K562 (cell line): ENCODE results near the gene MRPS26.

ENCODE experiments used
- CSDE1 ChIP-seq, 2 experiments: fragments of 450-650 bp; IDR thresholded peaks; 2 replicates each; pipeline ENCODE4 v1.6.1; 2016; ENCODE audit warnings: mild to moderate bottlenecking in 1 of 2
- CTCF ChIP-seq, 3 experiments: IDR thresholded peaks in 2 of 3; conservative IDR thresholded peaks in 1 of 3; 2 replicates each; pipeline ENCODE4 v1.5.1; 2011 to 2012; ENCODE audit warnings: low read length in 3 of 3, mild to moderate bottlenecking in 3 of 3, control low read depth in 2 of 3, improper control_type of control experiment in 1 of 3, inconsistent platforms in 1 of 3, low read depth in 1 of 3, mixed read lengths in 1 of 3, moderate library complexity in 1 of 3; ENCODE audit not compliant: insufficient read depth in 2 of 3
- JUN ChIP-seq, 2 experiments: sonication (generic) in 1 of 2; formaldehyde crosslinking in 1 of 2; IDR thresholded peaks; 2 replicates each; pipeline versions ENCODE4 v1.6.1 to v1.8.0; 2012 to 2022; ENCODE audit warnings: borderline replicate concordance in 2 of 2, mild to moderate bottlenecking in 2 of 2, improper control_type of control experiment in 1 of 2, low read depth in 1 of 2, low read length in 1 of 2, missing genetic modification reagents in 1 of 2
- JUNB ChIP-seq: fragments of 450-650 bp; formaldehyde crosslinking; conservative IDR thresholded peaks from 2 replicates; pipeline ENCODE4 v1.4.0; 2020; ENCODE audit warnings: mild to moderate bottlenecking
- ZNF316 ChIP-seq: fragments of 450-650 bp; IDR thresholded peaks from 2 replicates; pipeline ENCODE4 v1.6.1; 2016

- TF ChIP-seq ZNF316 (no peak), JUNB (CRISPR knock-in tag) (no peak), CTCF (IDR thresholded peaks at IDR 0.05 in 2 of 3, conservative IDR thresholded peaks at IDR 0.05 in 1 of 3; ENCODE audit: insufficient read depth in 2 of 3, low read depth in 1 of 3, low read length in 3 of 3) (no peak), CSDE1 (IDR thresholded peaks at IDR 0.05) (no peak), JUN (IDR thresholded peaks at IDR 0.05; ENCODE audit: borderline replicate concordance, low read depth, low read length) (no peak), JUN (CRISPR knock-in tag; IDR thresholded peaks at IDR 0.05; ENCODE audit: borderline replicate concordance) (no peak)
Observed at GRCh38 chr20:3081641-3082040, 35.8 kb downstream of the MRPS26 start.
